Neuron (in vitro differentiated cells): ENCODE results near the gene OR2S2.

Experiments used
- H2AFZ ChIP-seq: one replicate; pipeline ENCODE4 v1.6.1; 2013; ENCODE audit warnings: low read depth, mild to moderate bottlenecking, inconsistent platforms, low read length, moderate library complexity
- H3K27me3 ChIP-seq: one replicate; pipeline ENCODE4 v1.6.1; 2013; ENCODE audit warnings: low read length; ENCODE audit not compliant: insufficient read depth
- H3K36me3 ChIP-seq: one replicate; pipeline ENCODE4 v1.6.1; 2013; ENCODE audit warnings: low read length; ENCODE audit not compliant: insufficient read depth
- H3K4me1 ChIP-seq: one replicate; pipeline ENCODE4 v1.6.1; 2013; ENCODE audit warnings: low read length; ENCODE audit not compliant: insufficient read depth
- H3K4me3 ChIP-seq: 2 replicates; pipeline ENCODE4 v1.5.1; 2013; ENCODE audit warnings: mild to moderate bottlenecking, low read length, moderate library complexity
- H3K9me3 ChIP-seq: one replicate; pipeline ENCODE4 v1.6.1; 2013; ENCODE audit warnings: low read length

The OR2S2 gene

GRCh38 chr9:35980289-35981011 lies 22.5 kb upstream of the OR2S2 start:
- no peaks in the 10 kb centered on the region for H3K36me3 ChIP-seq
- no peaks in the 10 kb centered on the region for H3K9me3 ChIP-seq
- peaks cover 2% of the 10 kb centered on the region for H3K27me3 ChIP-seq

DNA sequence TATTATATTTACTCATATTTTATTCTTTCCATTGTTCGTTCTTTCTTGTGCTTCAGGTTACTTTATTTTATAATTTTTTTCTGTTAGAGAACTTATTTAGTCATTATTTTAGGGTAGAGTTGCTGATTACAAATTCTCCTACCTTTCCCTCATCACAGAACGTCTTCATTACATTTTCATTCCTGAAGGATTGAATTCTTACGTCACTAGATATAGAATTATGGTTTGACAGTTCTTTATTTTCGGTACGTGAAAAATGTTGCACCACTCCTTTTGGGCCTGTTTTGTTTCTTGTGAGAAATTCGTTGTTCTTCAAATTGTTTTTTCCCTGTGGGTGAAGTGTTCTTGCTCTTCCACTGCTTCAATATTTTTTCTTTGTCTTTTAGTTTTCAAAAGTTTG lies 20.8 kb upstream of the OR2S2 start:
- no peaks in the 10 kb centered on the region for H3K36me3 ChIP-seq
- no peak overlapping the region for H2AFZ ChIP-seq
- H3K4me1 ChIP-seq = no peaks in the 10 kb centered on the region
- peaks cover 2% of the 10 kb centered on the region for H3K27me3 ChIP-seq
- H3K4me3 ChIP-seq = no peak overlapping the region
- H3K9me3 ChIP-seq = peaks cover 5% of the 10 kb centered on the region

More at GRCh38 chr9:35980289-35981011, 22.5 kb upstream of the OR2S2 start:
- H3K4me3 ChIP-seq = no peak overlapping the region
- no peak overlapping the region for H2AFZ ChIP-seq
- no peaks in the 10 kb centered on the region for H3K4me1 ChIP-seq

DNA sequence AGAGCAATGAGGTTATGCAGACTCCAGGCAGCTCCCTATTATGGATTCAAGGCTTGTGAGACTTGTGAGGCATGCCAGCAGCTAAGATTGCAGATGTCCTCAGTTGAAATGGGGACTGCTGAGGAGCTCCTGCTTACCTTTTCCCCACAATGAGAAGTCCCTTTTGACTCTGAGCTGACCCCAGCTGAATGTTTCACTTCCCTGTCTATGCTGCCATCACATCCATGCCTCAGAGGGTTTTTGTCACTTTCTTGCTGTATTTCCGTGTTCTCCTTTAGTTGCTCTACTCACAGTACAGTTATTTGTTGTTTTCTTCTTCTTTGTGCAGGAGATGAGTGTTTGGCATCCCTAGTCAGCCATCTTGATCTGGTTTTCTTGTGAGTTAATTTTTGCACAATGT lies 18.8 kb upstream of the OR2S2 start:
- no peaks in the 10 kb centered on the region for H3K36me3 ChIP-seq
- peaks cover 7% of the 10 kb centered on the region for H3K9me3 ChIP-seq
- H3K4me3 ChIP-seq = no peak overlapping the region
- peaks cover 5% of the 10 kb centered on the region for H3K27me3 ChIP-seq
- H2AFZ ChIP-seq = no peak overlapping the region
- no peaks in the 10 kb centered on the region for H3K4me1 ChIP-seq

- no peak overlapping the region for H3K4me3 ChIP-seq
- H2AFZ ChIP-seq = no peak overlapping the region
- no peaks in the 10 kb centered on the region for H3K36me3 ChIP-seq
- H3K4me1 ChIP-seq = no peaks in the 10 kb centered on the region
- H3K9me3 ChIP-seq = peaks cover 10% of the 10 kb centered on the region
- peaks cover 3% of the 10 kb centered on the region for H3K27me3 ChIP-seq
Measured at GRCh38 chr9:35974800-35975199, 16.8 kb upstream of the OR2S2 start.

DNA sequence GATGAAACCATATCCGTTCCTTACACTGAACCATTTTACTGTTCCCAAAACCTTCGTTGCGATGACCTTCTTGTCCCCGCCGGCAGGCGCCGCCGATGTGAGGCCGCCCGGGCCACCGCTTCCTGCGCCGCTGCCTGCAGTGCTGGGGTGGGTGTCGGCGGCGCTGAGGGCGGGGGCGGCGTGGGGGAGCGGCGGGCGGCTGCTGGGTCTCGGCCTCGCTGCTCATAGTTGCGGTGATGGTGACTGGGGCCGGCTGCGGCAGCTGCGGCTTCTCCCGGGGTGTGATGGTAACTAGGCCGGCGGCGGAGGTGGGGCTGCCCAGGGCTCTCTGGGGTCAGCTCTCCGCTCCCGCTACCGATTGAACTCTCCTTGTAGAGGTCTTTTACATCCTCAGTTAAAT lies 14.1 kb upstream of the OR2S2 start:
- Histone ChIP-seq H3K9me3 (peaks cover 10% of the 10 kb centered on the region), H2AFZ (no peak overlapping the region), H3K27me3 (peaks cover 3% of the 10 kb centered on the region), H3K4me3 (no peak overlapping the region), H3K4me1 (no peaks in the 10 kb centered on the region), H3K36me3 (no peaks in the 10 kb centered on the region)

GRCh38 chr9:35967042-35967441 lies 9.1 kb upstream of the OR2S2 start:
- no peak overlapping the region for H2AFZ ChIP-seq

DNA sequence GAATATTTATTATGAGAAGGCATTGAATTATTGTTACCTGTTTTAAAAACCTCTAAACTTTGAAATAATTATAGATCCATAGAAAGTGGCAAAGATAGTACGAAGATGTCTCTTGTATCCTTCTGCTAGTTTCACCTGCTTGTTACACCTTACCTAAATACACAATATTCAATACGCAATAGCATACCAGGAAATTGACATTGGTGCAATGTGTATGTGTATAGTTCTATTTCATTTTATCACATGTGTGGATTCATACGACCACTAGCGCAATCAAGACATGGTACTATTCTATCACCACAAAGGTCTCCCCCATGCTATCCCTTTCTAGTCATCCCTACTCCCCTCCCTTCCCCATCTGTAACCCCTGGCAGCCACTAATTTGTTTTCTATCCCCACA lies 8.5 kb upstream of the OR2S2 start:
- Histone ChIP-seq H3K27me3 (peaks cover 8% of the 10 kb centered on the region), H3K4me1 (no peaks in the 10 kb centered on the region), H3K4me3 (no peak overlapping the region), H3K9me3 (peaks cover under 1% of the 10 kb centered on the region), H2AFZ (no peak overlapping the region), H3K36me3 (no peaks in the 10 kb centered on the region)

More at GRCh38 chr9:35967042-35967441, 9.1 kb upstream of the OR2S2 start:
- no peaks in the 10 kb centered on the region for H3K4me1 ChIP-seq
- no peaks in the 10 kb centered on the region for H3K36me3 ChIP-seq
- peaks cover 5% of the 10 kb centered on the region for H3K9me3 ChIP-seq
- peaks cover 8% of the 10 kb centered on the region for H3K27me3 ChIP-seq
- H3K4me3 ChIP-seq = no peak overlapping the region

- Histone ChIP-seq H3K27me3 (peaks cover 18% of the 10 kb centered on the region), H3K4me1 (no peaks in the 10 kb centered on the region), H3K9me3 (no peaks in the 10 kb centered on the region)
Measured at GRCh38 chr9:35965011-35965410, 7.1 kb upstream of the OR2S2 start.

GRCh38 chr9:35962126-35962906 lies 4.4 kb upstream of the OR2S2 start:
- H3K4me3 ChIP-seq = no peak overlapping the region
- H3K36me3 ChIP-seq = no peaks in the 10 kb centered on the region
- H2AFZ ChIP-seq = no peak overlapping the region
- H3K9me3 ChIP-seq = no peaks in the 10 kb centered on the region
- peaks cover 29% of the 10 kb centered on the region for H3K27me3 ChIP-seq
- H3K4me1 ChIP-seq = no peaks in the 10 kb centered on the region

More at GRCh38 chr9:35965011-35965410, 7.1 kb upstream of the OR2S2 start:
- H3K4me3 ChIP-seq = no peak overlapping the region
- no peak overlapping the region for H2AFZ ChIP-seq
- H3K36me3 ChIP-seq = no peaks in the 10 kb centered on the region

GRCh38 chr9:35960039-35960655 lies 2.2 kb upstream of the OR2S2 start:
- no peak overlapping the region for H3K4me3 ChIP-seq
- H2AFZ ChIP-seq = no peak overlapping the region
- no peaks in the 10 kb centered on the region for H3K4me1 ChIP-seq
- no peaks in the 10 kb centered on the region for H3K9me3 ChIP-seq
- H3K27me3 ChIP-seq = peaks cover 29% of the 10 kb centered on the region
- H3K36me3 ChIP-seq = no peaks in the 10 kb centered on the region

DNA sequence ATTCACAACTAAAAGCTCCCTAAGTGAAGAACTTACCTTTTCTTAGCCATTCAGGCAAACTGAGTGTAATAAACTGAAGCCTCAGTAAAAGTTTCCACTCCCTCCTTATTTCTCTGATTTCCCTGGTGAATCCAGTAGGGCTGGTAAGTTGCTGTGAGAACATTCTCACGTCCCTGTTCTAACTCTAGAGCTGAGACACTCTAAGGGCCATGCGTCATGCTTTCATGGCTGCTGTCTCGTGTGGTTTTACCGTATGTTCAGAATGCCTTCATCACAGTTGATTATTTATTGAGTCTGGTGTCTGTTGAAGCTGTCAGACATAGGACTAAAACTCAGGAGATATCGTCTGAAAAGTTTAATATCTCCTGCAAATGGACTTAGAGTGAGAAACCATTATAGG lies 1.3 kb downstream of the OR2S2 start:
- Histone ChIP-seq H3K4me3 (no peak overlapping the region), H3K27me3 (peaks cover 31% of the 10 kb centered on the region), H2AFZ (no peak overlapping the region), H3K36me3 (no peaks in the 10 kb centered on the region), H3K9me3 (no peaks in the 10 kb centered on the region), H3K4me1 (no peaks in the 10 kb centered on the region)

DNA sequence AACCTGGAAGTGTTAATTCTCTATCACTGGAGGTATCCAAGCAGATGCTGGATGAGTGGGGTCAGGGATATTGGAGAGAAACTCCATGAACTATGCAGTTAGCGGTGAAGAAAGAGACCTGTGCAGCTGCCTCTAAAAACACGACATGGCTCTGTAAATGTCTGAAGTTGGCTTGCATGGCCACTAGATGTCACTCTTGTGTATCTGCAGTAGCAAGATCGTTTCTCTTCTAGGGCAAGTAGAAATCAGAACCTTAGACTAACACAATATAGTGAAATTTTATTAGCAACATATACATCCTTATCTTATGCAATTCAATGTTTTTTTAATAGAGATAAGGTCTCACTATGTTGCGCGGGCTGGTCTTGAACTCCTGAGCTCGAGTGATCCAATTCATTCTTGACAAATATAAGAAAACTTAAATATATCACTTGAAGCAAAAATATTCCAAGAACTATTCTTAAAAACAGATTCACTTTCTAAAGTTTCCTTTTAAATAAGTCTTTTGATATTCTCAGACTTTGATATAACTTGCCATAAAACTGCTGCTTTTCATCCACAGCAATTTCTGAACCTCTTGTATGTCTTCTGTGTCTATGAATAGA lies 2.9 kb downstream of the OR2S2 start:
- H3K4me3 ChIP-seq = no peak overlapping the region
- H3K27me3 ChIP-seq = peaks cover 20% of the 10 kb centered on the region
- H3K9me3 ChIP-seq = no peaks in the 10 kb centered on the region
- no peaks in the 10 kb centered on the region for H3K36me3 ChIP-seq
- no peaks in the 10 kb centered on the region for H3K4me1 ChIP-seq
- H2AFZ ChIP-seq = no peak overlapping the region
